GM23338 (cell line): ENCODE data around the gene CD7. TPM values are rescaled to one million over a fixed set of nuclear protein-coding genes. Genes with fewer than 3 reads are reported as not detected.
A peak's percentile ranks its signal among the peaks of the same experiment; 100 is the strongest.

Experiments used
- ATAC-seq: fragments of 200-7000 bp; cut with Tn5 transposase; 3 replicates; pipeline ENCODE4 v1.9.1; 2020
- DNase-seq: peaks from one replicate; pipeline ENCODE4 v3.0.0-alpha.2; 2015; ENCODE audit warnings: low spot score
- H2AFZ ChIP-seq: fragments of 200-600 bp; sonication (generic); 2 replicates; pipeline ENCODE4 v1.8.0; 2016; ENCODE audit warnings: antibody characterized with exemption, mild to moderate bottlenecking, moderate library complexity
- H3F3A ChIP-seq: fragments of 200-600 bp; sonication (generic); replicated peaks from 2 replicates; pipeline ENCODE4 v1.8.0; 2017; ENCODE audit warnings: antibody characterized with exemption, mixed run types, low read depth
- H3K27ac ChIP-seq: fragments of 200-600 bp; sonication (generic); 2 replicates; pipeline ENCODE4 v1.6.1; 2016; ENCODE audit warnings: low read depth
- H3K27me3 ChIP-seq: fragments of 200-600 bp; sonication (generic); 2 replicates; pipeline ENCODE4 v1.8.0; 2016; ENCODE audit warnings: mild to moderate bottlenecking, mixed run types, moderate library complexity; ENCODE audit not compliant: insufficient read depth
- H3K36me3 ChIP-seq: fragments of 200-600 bp; sonication (generic); 2 replicates; pipeline ENCODE4 v1.8.0; 2016; ENCODE audit warnings: mild to moderate bottlenecking; ENCODE audit not compliant: insufficient read depth
- H3K4me1 ChIP-seq: fragments of 200-600 bp; sonication (generic); 2 replicates; pipeline ENCODE4 v1.8.0; 2016; ENCODE audit warnings: mild to moderate bottlenecking, moderate library complexity; ENCODE audit not compliant: insufficient read depth
- H3K4me2 ChIP-seq: fragments of 200-600 bp; sonication (generic); 2 replicates; pipeline ENCODE4 v1.7.1; 2017; ENCODE audit warnings: mixed run types
- H3K4me3 ChIP-seq: fragments of 200-600 bp; sonication (generic); 2 replicates; pipeline ENCODE4 v1.6.1; 2016; ENCODE audit warnings: mixed run types
- H3K79me2 ChIP-seq: fragments of 200-600 bp; sonication (generic); replicated peaks from 2 replicates; pipeline ENCODE4 v1.8.0; 2017; ENCODE audit warnings: mild to moderate bottlenecking; ENCODE audit not compliant: insufficient read depth
- H3K9me2 ChIP-seq: fragments of 200-600 bp; sonication (generic); 2 replicates; pipeline ENCODE4 v1.8.0; 2017; ENCODE audit not compliant: insufficient read depth
- H4K20me1 ChIP-seq: fragments of 200-600 bp; sonication (generic); replicated peaks from 2 replicates; pipeline ENCODE4 v1.8.0; 2017; ENCODE audit warnings: mild to moderate bottlenecking; ENCODE audit not compliant: insufficient read depth
- H3K27ac Mint-ChIP-seq: 2 replicates; pipeline ENCODE4 v1.8.0; 2020; ENCODE audit warnings: inconsistent platforms, mild to moderate bottlenecking, moderate library complexity, mixed read lengths
- H3K27me3 Mint-ChIP-seq: 3 replicates; pipeline ENCODE4 v1.8.0; 2022; ENCODE audit warnings: low read depth, mild to moderate bottlenecking, moderate library complexity, mixed read lengths, inconsistent platforms; ENCODE audit not compliant: insufficient read depth, poor library complexity
- H3K36me3 Mint-ChIP-seq: 3 replicates; pipeline ENCODE4 v1.8.0; 2021; ENCODE audit warnings: low read depth, mild to moderate bottlenecking, inconsistent platforms, moderate library complexity, mixed read lengths
- H3K4me1 Mint-ChIP-seq: 3 replicates; pipeline ENCODE4 v1.8.0; 2020; ENCODE audit warnings: mild to moderate bottlenecking, inconsistent platforms, mixed read lengths
- H3K4me3 Mint-ChIP-seq: 3 replicates; pipeline ENCODE4 v1.8.0; 2021; ENCODE audit warnings: moderate library complexity, mild to moderate bottlenecking, inconsistent platforms, mixed read lengths
- H3K9me3 Mint-ChIP-seq: 3 replicates; pipeline ENCODE4 v1.8.0; 2020; ENCODE audit warnings: moderate library complexity, mild to moderate bottlenecking, inconsistent platforms, mixed read lengths
- CREB1 ChIP-seq: fragments of 250-450 bp; sonication (Bioruptor Pico); IDR thresholded peaks from 2 replicates; pipeline ENCODE4 v1.5.0; 2020; ENCODE audit warnings: low read depth, mild to moderate bottlenecking, moderate library complexity
- CTCF ChIP-seq, 2 experiments: fragments of 200-600 bp in 1 of 2; sonication (generic) in 1 of 2; conservative IDR thresholded peaks; 2 replicates each; pipeline versions ENCODE4 v1.5.1 to v1.6.1; 2016 to 2017; ENCODE audit warnings: antibody characterized with exemption in 2 of 2, low read depth in 2 of 2, mild to moderate bottlenecking in 2 of 2, moderate library complexity in 1 of 2
- EZH2phosphoT487 ChIP-seq: fragments of 200-600 bp; sonication (generic); IDR thresholded peaks from one replicate; pipeline ENCODE4 v1.8.1; 2018; ENCODE audit warnings: antibody characterized with exemption; ENCODE audit not compliant: unreplicated experiment
- JUNB ChIP-seq: IDR thresholded peaks from one replicate; pipeline ENCODE4 v1.6.1; 2016; ENCODE audit warnings: antibody characterized with exemption; ENCODE audit not compliant: unreplicated experiment
- STAT1 ChIP-seq: IDR thresholded peaks from one replicate; pipeline ENCODE4 v1.6.1; 2016; ENCODE audit warnings: antibody characterized with exemption; ENCODE audit not compliant: unreplicated experiment
- ZNF114 ChIP-seq: fragments of 250-450 bp; sonication (Bioruptor Pico); IDR thresholded peaks from 2 replicates; pipeline ENCODE4 v1.5.0; 2020; ENCODE audit warnings: mild to moderate bottlenecking, moderate library complexity
- ZNF331 ChIP-seq: fragments of 250-450 bp; sonication (Bioruptor Pico); IDR thresholded peaks from 2 replicates; pipeline ENCODE4 v1.5.0; 2020; ENCODE audit warnings: low read depth, mild to moderate bottlenecking, moderate library complexity
- ZNF462 ChIP-seq: fragments of 250-450 bp; sonication (Bioruptor Pico); IDR thresholded peaks from 2 replicates; pipeline ENCODE4 v1.5.0; 2020; ENCODE audit warnings: mild to moderate bottlenecking, moderate library complexity
- polyA plus RNA-seq: library from polyadenylated mRNA; unstranded; fragments of >200 nt; fragmentation: Nextera tagmentation; extraction: Ambion mirVana; gene quantifications from 2 replicates; pipeline ENCODE4 v1.2.1, GENCODE V29; 2016
- total RNA-seq: library from RNA; depleted of rRNA; stranded (reverse); fragments of >200 nt; shearing (Covaris generic); gene quantifications from 2 replicates; pipeline ENCODE4 v1.2.3, GENCODE V29; 2014
- TF ChIP-seq, protein P1 (sequence below): IDR thresholded peaks from one replicate; pipeline ENCODE4 v1.6.1; 2018; ENCODE audit warnings: antibody characterized with exemption; ENCODE audit not compliant: unreplicated experiment
- TF ChIP-seq, protein P2 (sequence below): IDR thresholded peaks from 2 replicates; pipeline ENCODE4 v1.6.1; 2016; ENCODE audit warnings: antibody characterized with exemption

CD7 gene
- total and polyA plus RNA-seq, 2 experiments from 2014 or later = 0.42 to 0.44 TPM

- TF ChIP-seq EZH2phosphoT487 (no peak), ZNF462 (CRISPR knock-in tag) (no peak), ZNF114 (CRISPR knock-in tag) (no peak), STAT1 (no peak), JUNB (no peak), ZNF331 (CRISPR knock-in tag) (no peak), CREB1 (CRISPR knock-in tag) (no peak), CTCF (conservative IDR thresholded peaks at IDR 0.05; ENCODE audit: low read depth in 2 of 2) (no peak)
- TF ChIP-seq, protein P1, sequence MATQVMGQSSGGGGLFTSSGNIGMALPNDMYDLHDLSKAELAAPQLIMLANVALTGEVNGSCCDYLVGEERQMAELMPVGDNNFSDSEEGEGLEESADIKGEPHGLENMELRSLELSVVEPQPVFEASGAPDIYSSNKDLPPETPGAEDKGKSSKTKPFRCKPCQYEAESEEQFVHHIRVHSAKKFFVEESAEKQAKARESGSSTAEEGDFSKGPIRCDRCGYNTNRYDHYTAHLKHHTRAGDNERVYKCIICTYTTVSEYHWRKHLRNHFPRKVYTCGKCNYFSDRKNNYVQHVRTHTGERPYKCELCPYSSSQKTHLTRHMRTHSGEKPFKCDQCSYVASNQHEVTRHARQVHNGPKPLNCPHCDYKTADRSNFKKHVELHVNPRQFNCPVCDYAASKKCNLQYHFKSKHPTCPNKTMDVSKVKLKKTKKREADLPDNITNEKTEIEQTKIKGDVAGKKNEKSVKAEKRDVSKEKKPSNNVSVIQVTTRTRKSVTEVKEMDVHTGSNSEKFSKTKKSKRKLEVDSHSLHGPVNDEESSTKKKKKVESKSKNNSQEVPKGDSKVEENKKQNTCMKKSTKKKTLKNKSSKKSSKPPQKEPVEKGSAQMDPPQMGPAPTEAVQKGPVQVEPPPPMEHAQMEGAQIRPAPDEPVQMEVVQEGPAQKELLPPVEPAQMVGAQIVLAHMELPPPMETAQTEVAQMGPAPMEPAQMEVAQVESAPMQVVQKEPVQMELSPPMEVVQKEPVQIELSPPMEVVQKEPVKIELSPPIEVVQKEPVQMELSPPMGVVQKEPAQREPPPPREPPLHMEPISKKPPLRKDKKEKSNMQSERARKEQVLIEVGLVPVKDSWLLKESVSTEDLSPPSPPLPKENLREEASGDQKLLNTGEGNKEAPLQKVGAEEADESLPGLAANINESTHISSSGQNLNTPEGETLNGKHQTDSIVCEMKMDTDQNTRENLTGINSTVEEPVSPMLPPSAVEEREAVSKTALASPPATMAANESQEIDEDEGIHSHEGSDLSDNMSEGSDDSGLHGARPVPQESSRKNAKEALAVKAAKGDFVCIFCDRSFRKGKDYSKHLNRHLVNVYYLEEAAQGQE = no peak
- TF ChIP-seq, protein P2, sequence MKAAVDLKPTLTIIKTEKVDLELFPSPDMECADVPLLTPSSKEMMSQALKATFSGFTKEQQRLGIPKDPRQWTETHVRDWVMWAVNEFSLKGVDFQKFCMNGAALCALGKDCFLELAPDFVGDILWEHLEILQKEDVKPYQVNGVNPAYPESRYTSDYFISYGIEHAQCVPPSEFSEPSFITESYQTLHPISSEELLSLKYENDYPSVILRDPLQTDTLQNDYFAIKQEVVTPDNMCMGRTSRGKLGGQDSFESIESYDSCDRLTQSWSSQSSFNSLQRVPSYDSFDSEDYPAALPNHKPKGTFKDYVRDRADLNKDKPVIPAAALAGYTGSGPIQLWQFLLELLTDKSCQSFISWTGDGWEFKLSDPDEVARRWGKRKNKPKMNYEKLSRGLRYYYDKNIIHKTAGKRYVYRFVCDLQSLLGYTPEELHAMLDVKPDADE = no peak
- no peak for DNase-seq
- Histone ChIP-seq H2AFZ (peak overlapping the region; percentile 84; the same call in 1 of the 2 replicates), H3K9me2 (no peaks in the 10 kb centered on the region), H3K27ac (no peak overlapping the region), H3K79me2 (no peaks in the 10 kb centered on the region), H3F3A (no peaks in the 10 kb centered on the region), H3K4me1 (no peaks in the 10 kb centered on the region), H3K4me2 (no peak overlapping the region), H3K36me3 (no peaks in the 10 kb centered on the region), H4K20me1 (no peaks in the 10 kb centered on the region), H3K27me3 (no peaks in the 10 kb centered on the region), H3K4me3 (no peak overlapping the region)
- H3K27ac Mint-ChIP-seq = no peak overlapping the region
- no peaks in the 10 kb centered on the region for H3K36me3 Mint-ChIP-seq
- H3K9me3 Mint-ChIP-seq = no peaks in the 10 kb centered on the region
- H3K27me3 Mint-ChIP-seq = peaks cover 11% of the 10 kb centered on the region
- no peak overlapping the region for H3K4me3 Mint-ChIP-seq
- no peak for ATAC-seq
- H3K4me1 Mint-ChIP-seq = peaks cover 4% of the 10 kb centered on the region; the same call in 2 of the 3 replicates
These were observed 33.9 kb upstream of the CD7 start for GRCh38 chr17:82351254-82351712.
